Ovary (tissue), 9 donors: ENCODE results near the gene COG5. TPM values are rescaled to one million over a fixed set of nuclear protein-coding genes. Genes with fewer than 3 reads are reported as not detected.

Source experiments
- DNase-seq, 5 donors: peaks; one replicate each; pipeline ENCODE4 v3.0.0-alpha.2; 2019 to 2020
- H3K27ac ChIP-seq, 2 donors: fragments of 200-600 bp; one replicate each; pipeline versions ENCODE4 v1.5.1 to v1.8.0; 2019 to 2022
- H3K27me3 ChIP-seq: fragments of 200-600 bp; one replicate; pipeline ENCODE4 v1.8.0; 2022
- H3K36me3 ChIP-seq: fragments of 200-600 bp; sonication (generic); one replicate; pipeline ENCODE4 v1.5.1; 2019
- H3K4me1 ChIP-seq: one replicate; pipeline ENCODE4 v1.8.1; 2013; ENCODE audit warnings: mild to moderate bottlenecking, moderate library complexity; ENCODE audit not compliant: insufficient read depth
- H3K4me3 ChIP-seq: fragments of 200-600 bp; sonication (generic); one replicate; pipeline ENCODE4 v1.5.1; 2017
- H3K9me3 ChIP-seq, 2 donors: fragments of 200-600 bp in 1 of 2; sonication (generic) in 1 of 2; one replicate each; pipeline versions ENCODE4 v1.5.1 to v1.8.1; 2013 to 2019; ENCODE audit warnings: mild to moderate bottlenecking in 1 of 2, moderate library complexity in 1 of 2
- EP300 ChIP-seq: sonication (generic); formaldehyde crosslinking; IDR thresholded peaks from one replicate; pipeline ENCODE4 v1.6.1; 2017; ENCODE audit warnings: antibody characterized with exemption
- POLR2A ChIP-seq: fragments of 450-650 bp; IDR thresholded peaks from one replicate; pipeline ENCODE4 v1.6.1; 2017; ENCODE audit warnings: antibody characterized with exemption, mild to moderate bottlenecking, moderate library complexity
- WGBS, 3 donors: extraction: QIAGEN DNeasy Blood & Tissue Kit in 1 of 3; methylation state at CpG; one replicate each; pipeline versions ENCODE4 v1.1.5 to v1.1.7; 2013 to 2017; 5-methylcytosine and 5-hydroxymethylcytosine counted together
- intact Hi-C, 4 donors: fragments of 100-400 bp; cut with DNase I; formaldehyde crosslinking; loops; one replicate each; pipeline versions ENCODE4 v1.11.0 to v1.15.1; 2022 to 2023
- polyA plus RNA-seq, 2 donors: library from polyadenylated mRNA; stranded (reverse); fragments of 200-250 nt in 1 of 2; fragments of 350-450 nt in 1 of 2; fragmentation: Illumina TruSeq in 1 of 2; extraction: RNeasy Lipid Tissue Mini Kit (QIAGEN cat#74804) in 1 of 2; gene quantifications; one replicate each; pipeline ENCODE4 v1.2.3, GENCODE V29; 2013 to 2014
- total RNA-seq, 7 donors: library from RNA; depleted of rRNA in 2 of 7; stranded (reverse); fragments of >200 nt in 2 of 7; fragmentation: NEBNext Ultra II Directional in 3 of 7; extraction: Animal tissue kit (Norgen Biotek cat#: 25700) in 3 of 7; gene quantifications; one replicate each; pipeline versions ENCODE4 v1.1.0 to v1.2.4, GENCODE V29; 2016 to 2023
- TF ChIP-seq, protein P1 (sequence below), 3 donors: fragments of 450-650 bp in 2 of 3; fragments of 200-600 bp in 1 of 3; IDR thresholded peaks; one replicate each; pipeline versions ENCODE4 v1.5.1 to v1.8.0; 2016 to 2022; ENCODE audit warnings: antibody characterized with exemption in 3 of 3, mild to moderate bottlenecking in 1 of 3
- donor health status: DM: no; HTN: no; CAD: no; lungs with moderate emphysema.
- donor health status: DM: no; HTN: no; CAD: no.
- donor health status: Bipolar disorder and iron deficiency.
- donor health status: DM: yes; HTN: yes; CAD: no.
- donor health status: DM: no; HTN: no; CAD: no.
- donor health status: DM: yes; HTN: yes; CAD: no.

The COG5 gene
- total and polyA plus RNA-seq, 9 donors, result 10.3 to 49.7 (median 37.6) TPM

- DNase-seq, result no peak
- H3K9me3 ChIP-seq, result no peaks in the 10 kb centered on the region
- no peak overlapping the region for H3K4me3 ChIP-seq
- no peaks in the 10 kb centered on the region for H3K36me3 ChIP-seq
- no peaks in the 10 kb centered on the region for H3K27me3 ChIP-seq
- TF ChIP-seq POLR2A (no peak), EP300 (no peak)
- TF ChIP-seq, protein P1, sequence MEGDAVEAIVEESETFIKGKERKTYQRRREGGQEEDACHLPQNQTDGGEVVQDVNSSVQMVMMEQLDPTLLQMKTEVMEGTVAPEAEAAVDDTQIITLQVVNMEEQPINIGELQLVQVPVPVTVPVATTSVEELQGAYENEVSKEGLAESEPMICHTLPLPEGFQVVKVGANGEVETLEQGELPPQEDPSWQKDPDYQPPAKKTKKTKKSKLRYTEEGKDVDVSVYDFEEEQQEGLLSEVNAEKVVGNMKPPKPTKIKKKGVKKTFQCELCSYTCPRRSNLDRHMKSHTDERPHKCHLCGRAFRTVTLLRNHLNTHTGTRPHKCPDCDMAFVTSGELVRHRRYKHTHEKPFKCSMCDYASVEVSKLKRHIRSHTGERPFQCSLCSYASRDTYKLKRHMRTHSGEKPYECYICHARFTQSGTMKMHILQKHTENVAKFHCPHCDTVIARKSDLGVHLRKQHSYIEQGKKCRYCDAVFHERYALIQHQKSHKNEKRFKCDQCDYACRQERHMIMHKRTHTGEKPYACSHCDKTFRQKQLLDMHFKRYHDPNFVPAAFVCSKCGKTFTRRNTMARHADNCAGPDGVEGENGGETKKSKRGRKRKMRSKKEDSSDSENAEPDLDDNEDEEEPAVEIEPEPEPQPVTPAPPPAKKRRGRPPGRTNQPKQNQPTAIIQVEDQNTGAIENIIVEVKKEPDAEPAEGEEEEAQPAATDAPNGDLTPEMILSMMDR (IDR thresholded peaks at IDR 0.05), result no peak
- no peak overlapping the region for H3K27ac ChIP-seq
- intact Hi-C loops, result no loop called here
- H3K4me1 ChIP-seq, result peaks cover 3% of the 10 kb centered on the region
- WGBS, 3 donors, result 95 to 97% (median 97%) methylated on average over 1 of the region's 1 CpG
These were observed 81.1 kb downstream of the COG5 start for GRCh38 chr7:107482571-107482970.

- intact Hi-C loops, result no loop called here
- no peak for DNase-seq
- 90 to 95% (median 94%) methylated on average over 3 of the region's 3 CpGs for WGBS, 3 donors
These were observed 82.8 kb downstream of the COG5 start for GRCh38 chr7:107480932-107481331.

DNA sequence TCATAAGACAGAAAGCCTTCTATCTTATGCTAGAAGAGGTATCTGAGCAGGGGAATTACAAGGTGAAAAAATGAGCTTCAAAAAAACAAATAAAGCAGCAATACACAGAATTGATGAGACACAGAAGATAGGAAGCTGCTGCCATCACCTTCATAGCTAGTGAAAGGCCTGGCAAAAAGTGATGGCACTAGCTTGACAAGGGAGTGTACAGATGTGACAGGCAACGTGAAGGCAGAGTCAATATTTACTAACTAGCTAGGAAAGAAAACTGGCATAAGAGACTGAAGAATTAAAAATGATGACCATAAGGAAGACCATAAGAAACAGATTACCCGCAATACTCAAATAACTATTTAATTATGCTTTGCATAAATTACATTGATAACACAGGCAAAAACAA is 84.4 kb downstream of the COG5 start:
- intact Hi-C loops, result no loop called here
- TF ChIP-seq POLR2A (no peak), EP300 (no peak)
- TF ChIP-seq, protein P1 (IDR thresholded peaks at IDR 0.05), result no peak
- 85 to 91% (median 87%) methylated on average over 2 of the region's 2 CpGs for WGBS, 3 donors

More at GRCh38 chr7:107480932-107481331, 82.8 kb downstream of the COG5 start:
- Histone ChIP-seq H3K4me3 (no peak overlapping the region), H3K36me3 (no peaks in the 10 kb centered on the region), H3K27me3 (no peaks in the 10 kb centered on the region), H3K4me1 (peaks cover 3% of the 10 kb centered on the region), H3K27ac (no peak overlapping the region), H3K9me3 (no peaks in the 10 kb centered on the region)
- no peak for TF ChIP-seq POLR2A
- TF ChIP-seq, protein P1 (IDR thresholded peaks at IDR 0.05), result no peak
- TF ChIP-seq EP300, result no peak

DNA sequence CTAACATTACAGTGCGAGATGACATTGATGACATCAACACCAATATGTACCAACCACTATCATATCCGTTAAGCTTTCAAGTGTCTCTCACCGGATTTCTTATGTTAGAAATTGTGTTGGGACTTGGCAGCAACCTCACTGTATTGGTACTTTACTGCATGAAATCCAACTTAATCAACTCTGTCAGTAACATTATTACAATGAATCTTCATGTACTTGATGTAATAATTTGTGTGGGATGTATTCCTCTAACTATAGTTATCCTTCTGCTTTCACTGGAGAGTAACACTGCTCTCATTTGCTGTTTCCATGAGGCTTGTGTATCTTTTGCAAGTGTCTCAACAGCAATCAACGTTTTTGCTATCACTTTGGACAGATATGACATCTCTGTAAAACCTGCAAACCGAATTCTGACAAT is 89.6 kb downstream of the COG5 start:
- intact Hi-C loops, result no loop called here
- H3K9me3 ChIP-seq, result no peaks in the 10 kb centered on the region
- 77 to 81% (median 80%) methylated on average over 5 of the region's 5 CpGs for WGBS, 3 donors
- no peak overlapping the region for H3K4me3 ChIP-seq
- no peak for DNase-seq
- no peaks in the 10 kb centered on the region for H3K27me3 ChIP-seq
- no peaks in the 10 kb centered on the region for H3K4me1 ChIP-seq
- H3K36me3 ChIP-seq, result no peaks in the 10 kb centered on the region
- H3K27ac ChIP-seq, result no peak overlapping the region
- TF ChIP-seq, protein P1 (IDR thresholded peaks at IDR 0.05), result no peak
- TF ChIP-seq EP300, result no peak
- TF ChIP-seq POLR2A, result no peak

More for the DNA sequence above, 84.4 kb downstream of the COG5 start:
- DNase-seq, result no peak
- Histone ChIP-seq H3K27me3 (no peaks in the 10 kb centered on the region), H3K27ac (no peak overlapping the region), H3K36me3 (no peaks in the 10 kb centered on the region), H3K4me3 (no peak overlapping the region), H3K9me3 (no peaks in the 10 kb centered on the region), H3K4me1 (peaks cover 2% of the 10 kb centered on the region)
